Astrocyte (in vitro differentiated cells and primary cell): ENCODE measurements around the gene FKBP1B. TPM values are rescaled to one million over a fixed set of nuclear protein-coding genes. Genes with fewer than 3 reads are reported as not detected.

Source experiments
- DNase-seq: peaks from one replicate; pipeline ENCODE4 v3.0.0-alpha.2; 2010; ENCODE audit warnings: low read depth
- FAIRE-seq: peaks from 2 replicates; lab custom pipeline; 2011; peaks lifted over from hg19 to GRCh38; lab: Jason Lieb, UNC
- H2AFZ ChIP-seq: 2 replicates; pipeline ENCODE4 v1.6.0; 2012; ENCODE audit warnings: low read depth, low read length, inconsistent platforms
- H3K27ac ChIP-seq: 2 replicates; pipeline ENCODE4 v1.5.1; 2011; ENCODE audit warnings: low read depth, low read length, inconsistent platforms
- H3K27me3 ChIP-seq: 2 replicates; pipeline ENCODE4 v1.6.0; 2011; ENCODE audit warnings: low read length, inconsistent platforms; ENCODE audit not compliant: insufficient read depth
- H3K36me3 ChIP-seq: 2 replicates; pipeline ENCODE4 v1.5.1; 2011; ENCODE audit warnings: low read length, inconsistent platforms; ENCODE audit not compliant: insufficient read depth
- H3K4me1 ChIP-seq: 2 replicates; pipeline ENCODE4 v1.5.1; 2011; ENCODE audit warnings: low read length, inconsistent platforms; ENCODE audit not compliant: insufficient read depth
- H3K4me2 ChIP-seq: 2 replicates; pipeline ENCODE4 v1.6.0; 2012; ENCODE audit warnings: low read length, inconsistent platforms
- H3K4me3 ChIP-seq: 2 replicates; pipeline ENCODE4 v1.5.1; 2011; ENCODE audit warnings: low read depth, mild to moderate bottlenecking, low read length, inconsistent platforms; ENCODE audit not compliant: insufficient read depth
- H3K79me2 ChIP-seq: 2 replicates; pipeline ENCODE4 v1.6.0; 2012; ENCODE audit warnings: mild to moderate bottlenecking, low read length, inconsistent platforms; ENCODE audit not compliant: insufficient read depth
- H3K9ac ChIP-seq: 2 replicates; pipeline ENCODE4 v1.6.0; 2012; ENCODE audit warnings: mild to moderate bottlenecking, low read length, inconsistent platforms
- H3K9me3 ChIP-seq: 2 replicates; pipeline ENCODE4 v1.5.1; 2012; ENCODE audit warnings: low read depth, mild to moderate bottlenecking, low read length, inconsistent platforms; ENCODE audit not compliant: insufficient read depth
- H4K20me1 ChIP-seq: 2 replicates; pipeline ENCODE4 v1.6.0; 2012; ENCODE audit warnings: low read length, inconsistent platforms; ENCODE audit not compliant: insufficient read depth
- H3K27ac Mint-ChIP-seq: one replicate; pipeline ENCODE4 v1.8.0; 2021; ENCODE audit warnings: mild to moderate bottlenecking, mixed read lengths; ENCODE audit not compliant: unreplicated experiment
- H3K27me3 Mint-ChIP-seq: one replicate; pipeline ENCODE4 v1.8.0; 2021; ENCODE audit warnings: low read depth, mixed read lengths; ENCODE audit not compliant: unreplicated experiment
- H3K36me3 Mint-ChIP-seq: one replicate; pipeline ENCODE4 v1.8.0; 2021; ENCODE audit warnings: low read depth, mixed read lengths; ENCODE audit not compliant: unreplicated experiment
- H3K4me1 Mint-ChIP-seq: one replicate; pipeline ENCODE4 v1.8.0; 2021; ENCODE audit warnings: low read depth, mixed read lengths; ENCODE audit not compliant: unreplicated experiment
- H3K4me3 Mint-ChIP-seq: one replicate; pipeline ENCODE4 v1.8.0; 2021; ENCODE audit warnings: mild to moderate bottlenecking, moderate library complexity, mixed read lengths; ENCODE audit not compliant: unreplicated experiment
- H3K9me3 Mint-ChIP-seq: one replicate; pipeline ENCODE4 v1.8.0; 2021; ENCODE audit warnings: mild to moderate bottlenecking, mixed read lengths; ENCODE audit not compliant: unreplicated experiment
- EZH2 ChIP-seq: IDR thresholded peaks from 2 replicates; pipeline ENCODE4 v1.6.1; 2012; ENCODE audit warnings: mild to moderate bottlenecking, low read length, inconsistent platforms; ENCODE audit not compliant: insufficient read depth
- total RNA-seq: library from RNA; stranded (reverse); gene quantifications from 2 replicates; pipeline ENCODE4 v1.2.1, GENCODE V29; 2021
- TF ChIP-seq, protein P1 (sequence below): IDR thresholded peaks from 2 replicates; pipeline ENCODE4 v1.5.1; 2011; ENCODE audit warnings: low read depth, mild to moderate bottlenecking, inconsistent platforms, low read length, moderate library complexity; ENCODE audit not compliant: insufficient read depth

Gene FKBP1B
- total RNA-seq, 1 donor from 2014 or later: 19.4 TPM

DNA sequence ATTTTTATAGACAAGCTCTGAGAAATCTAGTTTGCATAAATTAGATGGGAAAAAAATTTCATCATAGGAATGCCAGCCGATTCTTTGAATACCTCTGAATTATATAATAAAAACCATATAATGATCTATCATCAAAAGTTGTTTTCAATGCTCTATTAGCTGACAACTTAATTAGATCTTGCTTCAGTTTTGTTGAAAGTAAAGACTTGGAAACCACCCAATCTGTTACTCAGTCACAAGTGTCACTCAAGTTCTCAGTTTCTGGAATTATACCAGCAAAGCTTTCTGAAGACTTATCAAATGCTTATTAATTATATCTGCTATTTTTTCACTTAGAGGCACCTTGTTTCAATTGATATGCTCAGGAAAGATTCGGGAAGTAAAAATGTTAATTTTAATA is 52.5 kb downstream of the FKBP1B start:
- Mint-ChIP-seq H3K9me3 (peaks cover 28% of the 10 kb centered on the region), H3K4me1 (no peaks in the 10 kb centered on the region), H3K27ac (no peak overlapping the region), H3K27me3 (no peaks in the 10 kb centered on the region), H3K36me3 (peaks cover 6% of the 10 kb centered on the region), H3K4me3 (no peak overlapping the region)
- no peaks in the 10 kb centered on the region for H3K9me3 ChIP-seq
- FAIRE-seq (no peak), DNase-seq (no peak)
- no peaks in the 10 kb centered on the region for H4K20me1 ChIP-seq
- no peaks in the 10 kb centered on the region for H3K36me3 ChIP-seq
- no peak overlapping the region for H3K9ac ChIP-seq
- TF ChIP-seq EZH2: no peak
- TF ChIP-seq, protein P1, sequence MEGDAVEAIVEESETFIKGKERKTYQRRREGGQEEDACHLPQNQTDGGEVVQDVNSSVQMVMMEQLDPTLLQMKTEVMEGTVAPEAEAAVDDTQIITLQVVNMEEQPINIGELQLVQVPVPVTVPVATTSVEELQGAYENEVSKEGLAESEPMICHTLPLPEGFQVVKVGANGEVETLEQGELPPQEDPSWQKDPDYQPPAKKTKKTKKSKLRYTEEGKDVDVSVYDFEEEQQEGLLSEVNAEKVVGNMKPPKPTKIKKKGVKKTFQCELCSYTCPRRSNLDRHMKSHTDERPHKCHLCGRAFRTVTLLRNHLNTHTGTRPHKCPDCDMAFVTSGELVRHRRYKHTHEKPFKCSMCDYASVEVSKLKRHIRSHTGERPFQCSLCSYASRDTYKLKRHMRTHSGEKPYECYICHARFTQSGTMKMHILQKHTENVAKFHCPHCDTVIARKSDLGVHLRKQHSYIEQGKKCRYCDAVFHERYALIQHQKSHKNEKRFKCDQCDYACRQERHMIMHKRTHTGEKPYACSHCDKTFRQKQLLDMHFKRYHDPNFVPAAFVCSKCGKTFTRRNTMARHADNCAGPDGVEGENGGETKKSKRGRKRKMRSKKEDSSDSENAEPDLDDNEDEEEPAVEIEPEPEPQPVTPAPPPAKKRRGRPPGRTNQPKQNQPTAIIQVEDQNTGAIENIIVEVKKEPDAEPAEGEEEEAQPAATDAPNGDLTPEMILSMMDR: no peak
- no peak overlapping the region for H3K4me2 ChIP-seq
- no peaks in the 10 kb centered on the region for H3K4me1 ChIP-seq
- H3K27ac ChIP-seq: no peak overlapping the region
- no peaks in the 10 kb centered on the region for H3K27me3 ChIP-seq
- H3K79me2 ChIP-seq: no peaks in the 10 kb centered on the region
- no peak overlapping the region for H3K4me3 ChIP-seq
- H2AFZ ChIP-seq: no peak overlapping the region

DNA sequence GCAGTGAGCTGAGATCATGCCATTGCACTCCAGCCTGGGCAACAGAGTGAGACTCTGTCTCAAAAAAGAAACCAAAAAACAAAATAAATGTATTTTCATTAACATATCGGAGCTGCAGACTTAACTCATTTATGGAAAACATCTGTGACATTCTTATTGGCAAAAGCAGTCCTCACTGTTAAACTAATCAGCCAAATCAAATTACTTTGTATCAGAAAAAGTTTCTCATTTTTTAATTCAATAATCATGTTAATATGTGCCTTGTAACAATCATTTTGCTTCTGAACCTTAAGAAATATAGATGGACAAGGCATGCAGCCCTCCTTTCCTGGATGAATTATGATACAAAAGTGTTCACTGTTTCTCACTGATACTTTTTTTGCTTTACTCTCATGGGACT is 53.1 kb downstream of the FKBP1B start:
- TF ChIP-seq EZH2: no peak
- TF ChIP-seq, protein P1: no peak
- Mint-ChIP-seq H3K4me3 (no peak overlapping the region), H3K27me3 (no peaks in the 10 kb centered on the region), H3K27ac (no peak overlapping the region), H3K9me3 (peaks cover 28% of the 10 kb centered on the region), H3K4me1 (no peaks in the 10 kb centered on the region), H3K36me3 (peaks cover 6% of the 10 kb centered on the region)
- H3K4me3 ChIP-seq: no peak overlapping the region
- FAIRE-seq (no peak), DNase-seq (no peak)
- H3K27ac ChIP-seq: no peak overlapping the region
- H3K9ac ChIP-seq: no peak overlapping the region
- H3K9me3 ChIP-seq: no peaks in the 10 kb centered on the region
- no peaks in the 10 kb centered on the region for H3K36me3 ChIP-seq
- no peaks in the 10 kb centered on the region for H3K27me3 ChIP-seq
- no peak overlapping the region for H2AFZ ChIP-seq
- no peaks in the 10 kb centered on the region for H3K79me2 ChIP-seq
- H3K4me1 ChIP-seq: no peaks in the 10 kb centered on the region
- no peak overlapping the region for H3K4me2 ChIP-seq
- H4K20me1 ChIP-seq: no peaks in the 10 kb centered on the region

DNA sequence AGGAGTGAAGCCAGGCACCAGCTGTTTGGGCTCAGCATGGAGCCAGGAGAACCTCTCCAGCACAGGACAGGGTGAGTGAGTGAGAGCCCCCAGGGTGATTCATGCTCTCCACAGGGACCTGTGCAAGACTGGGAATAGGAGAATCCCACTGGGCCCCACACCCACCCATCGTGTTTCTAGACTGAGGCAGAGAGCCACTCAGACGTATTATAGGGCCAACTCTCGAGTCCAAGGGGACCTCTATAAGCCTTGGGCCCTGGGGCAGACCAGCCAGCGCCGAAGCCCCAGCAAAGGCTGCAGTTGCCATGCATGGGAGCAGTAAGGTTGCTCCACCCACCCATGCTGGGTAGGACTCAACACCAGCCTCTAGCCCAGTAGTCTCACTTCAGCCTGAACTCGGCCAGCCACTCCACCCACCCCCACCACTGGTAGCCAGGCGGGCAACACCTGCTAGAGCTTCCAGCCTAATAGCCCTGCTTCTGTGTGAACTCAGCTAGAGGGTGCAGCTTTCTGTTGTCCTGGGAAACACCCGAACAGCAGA is 54.6 kb downstream of the FKBP1B start:
- FAIRE-seq (no peak), DNase-seq (no peak)
- no peak overlapping the region for H3K4me2 ChIP-seq
- peaks cover 6% of the 10 kb centered on the region for H3K36me3 Mint-ChIP-seq
- no peaks in the 10 kb centered on the region for H3K36me3 ChIP-seq
- H3K27me3 ChIP-seq: no peaks in the 10 kb centered on the region
- no peaks in the 10 kb centered on the region for H4K20me1 ChIP-seq
- no peaks in the 10 kb centered on the region for H3K4me1 ChIP-seq
- no peak overlapping the region for H3K27ac Mint-ChIP-seq
- H2AFZ ChIP-seq: no peak overlapping the region
- H3K27ac ChIP-seq: no peak overlapping the region
- no peaks in the 10 kb centered on the region for H3K9me3 ChIP-seq
- H3K27me3 Mint-ChIP-seq: no peaks in the 10 kb centered on the region
- no peak overlapping the region for H3K9ac ChIP-seq
- no peak overlapping the region for H3K4me3 ChIP-seq
- H3K9me3 Mint-ChIP-seq: peaks cover 17% of the 10 kb centered on the region
- H3K4me3 Mint-ChIP-seq: no peak overlapping the region
- TF ChIP-seq, protein P1: no peak
- TF ChIP-seq EZH2: no peak
- no peaks in the 10 kb centered on the region for H3K79me2 ChIP-seq
- H3K4me1 Mint-ChIP-seq: no peaks in the 10 kb centered on the region
